DMS53 (cell line): ENCODE data around the gene ALK.
A peak's percentile ranks its signal among the peaks of the same experiment; 100 is the strongest.
"Not testable (repeated sequence)": the region's sequence is repeated elsewhere in the genome, so short reads cannot be mapped to it uniquely, and the experiment has no call there.

Experiments used
- DNase-seq: peaks from one replicate; lab custom pipeline; 2025; lab: John Stamatoyannopoulos, UW

The ALK gene

GRCh38 chr2:29246383-29247300, 674.7 kb downstream of the ALK start:
- DNase-seq: no peak

- DNase-seq: peak; percentile 65
These were observed 675.5 kb downstream of the ALK start for GRCh38 chr2:29245742-29246382.

- DNase-seq: not testable (repeated sequence)
These were observed 676.2 kb downstream of the ALK start for GRCh38 chr2:29245035-29245741.

- no peak for DNase-seq
These were observed 678.6 kb downstream of the ALK start for GRCh38 chr2:29242621-29243375.

GRCh38 chr2:29241955-29242565, 679.3 kb downstream of the ALK start:
- no peak for DNase-seq

- no peak for DNase-seq
These were observed 680.0 kb downstream of the ALK start for GRCh38 chr2:29241341-29241740.

GRCh38 chr2:29240601-29241000, 680.8 kb downstream of the ALK start:
- DNase-seq: no peak

GRCh38 chr2:29239209-29239960, 682.0 kb downstream of the ALK start:
- DNase-seq: no peak

- peak; percentile 64 for DNase-seq
These were observed 682.9 kb downstream of the ALK start for GRCh38 chr2:29238497-29238896.

- no peak for DNase-seq
These were observed 685.3 kb downstream of the ALK start for GRCh38 chr2:29236074-29236473.

- DNase-seq: no peak
These were observed 686.0 kb downstream of the ALK start for GRCh38 chr2:29235411-29235810.

GRCh38 chr2:29233428-29233827, 688.0 kb downstream of the ALK start:
- DNase-seq: peak; percentile 88

- DNase-seq: no peak
These were observed 689.3 kb downstream of the ALK start for GRCh38 chr2:29232041-29232440.

GRCh38 chr2:29229640-29230039, 691.7 kb downstream of the ALK start:
- no peak for DNase-seq

GRCh38 chr2:29228947-29229346, 692.4 kb downstream of the ALK start:
- DNase-seq: no peak

GRCh38 chr2:29227935-29228675, 693.3 kb downstream of the ALK start:
- DNase-seq: no peak

GRCh38 chr2:29226808-29227207, 694.6 kb downstream of the ALK start:
- DNase-seq: no peak

GRCh38 chr2:29226375-29226774, 695.0 kb downstream of the ALK start:
- DNase-seq: peak; percentile 14

- DNase-seq: no peak
These were observed 695.6 kb downstream of the ALK start for GRCh38 chr2:29225814-29226213.
